Gastrocnemius medialis (tissue), 4 donors: ENCODE data around the gene VSX1.

Experiments
- POLR2A ChIP-seq, 2 donors: fragments of 450-650 bp; IDR thresholded peaks; one replicate each; pipeline ENCODE4 v1.6.1; 2017; ENCODE audit warnings: antibody characterized with exemption in 2 of 2, mild to moderate bottlenecking in 2 of 2, moderate library complexity in 2 of 2
- TF ChIP-seq, protein P1 (sequence below), 5 experiments: fragments of 450-650 bp in 3 of 5; fragments of 200-600 bp in 2 of 5; sonication (generic) in 2 of 5; IDR thresholded peaks in 4 of 5; conservative IDR thresholded peaks in 1 of 5; 1 replicate in 4 of 5; 2 replicates in 1 of 5; pipeline ENCODE4 v1.5.1; 2016 to 2019; ENCODE audit warnings: antibody characterized with exemption in 5 of 5, mild to moderate bottlenecking in 3 of 5, moderate library complexity in 3 of 5

- TF ChIP-seq, protein P1, sequence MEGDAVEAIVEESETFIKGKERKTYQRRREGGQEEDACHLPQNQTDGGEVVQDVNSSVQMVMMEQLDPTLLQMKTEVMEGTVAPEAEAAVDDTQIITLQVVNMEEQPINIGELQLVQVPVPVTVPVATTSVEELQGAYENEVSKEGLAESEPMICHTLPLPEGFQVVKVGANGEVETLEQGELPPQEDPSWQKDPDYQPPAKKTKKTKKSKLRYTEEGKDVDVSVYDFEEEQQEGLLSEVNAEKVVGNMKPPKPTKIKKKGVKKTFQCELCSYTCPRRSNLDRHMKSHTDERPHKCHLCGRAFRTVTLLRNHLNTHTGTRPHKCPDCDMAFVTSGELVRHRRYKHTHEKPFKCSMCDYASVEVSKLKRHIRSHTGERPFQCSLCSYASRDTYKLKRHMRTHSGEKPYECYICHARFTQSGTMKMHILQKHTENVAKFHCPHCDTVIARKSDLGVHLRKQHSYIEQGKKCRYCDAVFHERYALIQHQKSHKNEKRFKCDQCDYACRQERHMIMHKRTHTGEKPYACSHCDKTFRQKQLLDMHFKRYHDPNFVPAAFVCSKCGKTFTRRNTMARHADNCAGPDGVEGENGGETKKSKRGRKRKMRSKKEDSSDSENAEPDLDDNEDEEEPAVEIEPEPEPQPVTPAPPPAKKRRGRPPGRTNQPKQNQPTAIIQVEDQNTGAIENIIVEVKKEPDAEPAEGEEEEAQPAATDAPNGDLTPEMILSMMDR (IDR thresholded peaks at IDR 0.05 in 4 of 5, conservative IDR thresholded peaks at IDR 0.05 in 1 of 5), result no peak
- no peak for TF ChIP-seq POLR2A (IDR thresholded peaks at IDR 0.05)
Measured at GRCh38 chr20:25053255-25054031, 28.5 kb downstream of the VSX1 start.
